Measurements from ENCODE around the gene FBXL5.

- TF ChIP-seq CTCF (IDR thresholded peaks at IDR 0.05) (no peak), POLR2A (IDR thresholded peaks at IDR 0.05) (no peak)
These were observed 77.6 kb downstream of the FBXL5 start for GRCh38 chr4:15577508-15577907.
